K562 (cell line): ENCODE measurements around the gene BTN3A1. TPM values are rescaled to one million over a fixed set of nuclear protein-coding genes. Genes with fewer than 3 reads are reported as not detected.

ENCODE experiments used
- HNRNPUL1 ChIP-seq: fragments of 200-400 bp; formaldehyde crosslinking; IDR thresholded peaks from 2 replicates; pipeline ENCODE4 v1.6.1; 2017; ENCODE audit warnings: low read length
- LARP7 ChIP-seq: fragments of 450-650 bp; IDR thresholded peaks from 2 replicates; pipeline ENCODE4 v1.6.1; 2016
- NCOR1 ChIP-seq: fragments of 450-650 bp; IDR thresholded peaks from 2 replicates; pipeline ENCODE4 v1.6.1; 2016; ENCODE audit warnings: mild to moderate bottlenecking, moderate library complexity
- NR1H2 ChIP-seq: sonication (generic); formaldehyde crosslinking; IDR thresholded peaks from 2 replicates; pipeline ENCODE4 v1.4.0; 2020; ENCODE audit warnings: mild to moderate bottlenecking, missing genetic modification reagents
- SREBF1 ChIP-seq: fragments of 150-350 bp; IDR thresholded peaks from 2 replicates; pipeline ENCODE4 v1.6.1; 2014; ENCODE audit warnings: antibody characterized with exemption, low read depth, low read length, borderline replicate concordance
- ZNF347 ChIP-seq: fragments of 450-650 bp; formaldehyde crosslinking; IDR thresholded peaks from 2 replicates; pipeline ENCODE4 v1.4.0; 2020; ENCODE audit warnings: low read depth, mild to moderate bottlenecking, moderate library complexity
- ZNF785 ChIP-seq: fragments of 250-450 bp; sonication (Bioruptor Pico); IDR thresholded peaks from 2 replicates; pipeline ENCODE4 v1.4.0; 2020; ENCODE audit warnings: mild to moderate bottlenecking
- ZSCAN29 ChIP-seq: fragments of 450-650 bp; IDR thresholded peaks from 2 replicates; pipeline ENCODE4 v1.6.1; 2017
- ZSCAN32 ChIP-seq: fragments of 450-650 bp; formaldehyde crosslinking; IDR thresholded peaks from 2 replicates; pipeline ENCODE4 v1.4.0; 2020; ENCODE audit warnings: mild to moderate bottlenecking, moderate library complexity
- polyA plus RNA-seq, 8 experiments: library from polyadenylated mRNA; depleted of rRNA in 4 of 8; stranded (reverse) in 5 of 8; unstranded in 3 of 8; fragments of >200 nt; fragmentation: Nextera tagmentation in 2 of 8; fragmentation: Illumina TruSeq in 1 of 8; extraction: Ambion mirVana in 2 of 8; extraction: Trizol in 1 of 8; gene quantifications; 2 replicates each; pipeline versions ENCODE4 v1.2.1 to v1.2.3, GENCODE V29; 2011 to 2014; ENCODE audit warnings: inconsistent platforms in 1 of 8, missing spikeins in 1 of 8
- total RNA-seq, 7 experiments: library from RNA; depleted of rRNA in 6 of 7; stranded (reverse); fragments of >200 nt in 6 of 7; fragmentation: Illumina TruSeq in 2 of 7; extraction: Trizol in 2 of 7; gene quantifications; 2 replicates each; pipeline versions ENCODE4 v1.2.1 to v1.2.3, GENCODE V29; 2011 to 2021; ENCODE audit warnings: low replicate concordance in 1 of 7
- TF ChIP-seq, protein P1 (sequence below): fragments of 450-650 bp; IDR thresholded peaks from 2 replicates; pipeline ENCODE4 v1.6.1; 2016; ENCODE audit warnings: low read depth
- TF ChIP-seq, protein P2 (sequence below): fragments of 450-650 bp; formaldehyde crosslinking; IDR thresholded peaks from 2 replicates; pipeline ENCODE4 v1.4.0; 2020; ENCODE audit warnings: mild to moderate bottlenecking, mixed read lengths
- TF ChIP-seq, protein P3 (sequence below), 2 experiments: IDR thresholded peaks in 1 of 2; conservative IDR thresholded peaks in 1 of 2; 2 replicates each; pipeline ENCODE4 v1.6.1; 2016; ENCODE audit warnings: low read depth in 2 of 2, mild to moderate bottlenecking in 1 of 2, missing compliant biosample characterization in 1 of 2, missing genetic modification characterization in 1 of 2, moderate library complexity in 1 of 2
- TF ChIP-seq, protein P4 (sequence below): sonication (generic); formaldehyde crosslinking; IDR thresholded peaks from 2 replicates; pipeline ENCODE4 v1.8.0; 2022; ENCODE audit warnings: mild to moderate bottlenecking, low read depth, missing genetic modification reagents

The BTN3A1 gene
- total and polyA plus RNA-seq, 9 of the 15 experiments (the other 6 are each of a cell fraction or from before 2014, with no cell fraction given), result 0.84 to 8.5 (median 3.9) TPM

DNA sequence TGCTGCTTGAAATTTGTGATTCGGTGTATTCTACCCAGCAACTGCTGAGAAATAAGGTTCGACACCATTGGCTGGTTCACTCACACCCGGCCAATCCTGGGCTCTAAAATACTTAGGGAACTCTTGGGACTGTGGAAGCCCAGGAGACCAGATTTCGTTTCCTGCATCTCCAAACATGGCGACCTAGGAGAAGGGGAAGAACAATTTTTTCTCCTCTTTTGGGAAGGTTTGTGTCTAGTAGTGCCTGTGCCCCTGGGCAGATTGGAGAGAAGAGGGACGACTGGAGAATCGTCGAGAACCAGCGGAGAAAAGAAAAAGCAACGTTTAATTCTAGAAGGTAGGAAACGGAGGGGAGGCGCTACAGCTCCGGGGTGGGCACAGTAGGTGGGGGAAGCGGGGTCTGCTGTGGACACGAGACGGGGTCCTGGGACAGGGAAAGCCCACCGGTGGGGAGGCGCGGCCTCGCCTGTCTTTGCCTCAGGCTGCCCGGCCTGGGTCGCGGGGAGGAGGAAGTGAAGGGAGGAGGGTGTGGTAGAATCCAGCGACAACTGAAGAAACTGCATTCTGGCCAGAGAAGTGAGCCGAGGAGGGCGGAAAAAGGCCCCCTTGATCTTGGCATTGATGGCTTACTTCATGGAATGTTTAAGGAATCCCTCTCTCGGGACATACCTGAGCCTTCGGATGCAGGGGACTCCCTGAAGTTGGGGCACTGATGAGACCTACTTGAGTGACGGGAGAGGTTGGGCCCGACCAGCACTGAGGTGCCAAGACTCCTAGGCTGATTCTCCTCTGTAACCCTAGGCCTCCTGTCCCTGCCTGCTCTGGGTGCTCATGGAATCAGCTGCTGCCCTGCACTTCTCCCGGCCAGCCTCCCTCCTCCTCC is 56.0 kb downstream of the BTN3A1 start, which contains the start of gene BTN2A1 (continued):
- TF ChIP-seq ZSCAN29 (0 out of 2 replicates have a peak, but pooled peaks have one; percentile 34), ZNF347 (no peak), ZSCAN32 (CRISPR knock-in tag) (no peak), NR1H2 (CRISPR knock-in tag) (no peak), SREBF1 (no peak), NCOR1 (no peak), HNRNPUL1 (no peak), LARP7 (0 out of 2 replicates have a peak, but pooled peaks have one; percentile 49), ZNF785 (CRISPR knock-in tag) (no peak)
- TF ChIP-seq, protein P1, sequence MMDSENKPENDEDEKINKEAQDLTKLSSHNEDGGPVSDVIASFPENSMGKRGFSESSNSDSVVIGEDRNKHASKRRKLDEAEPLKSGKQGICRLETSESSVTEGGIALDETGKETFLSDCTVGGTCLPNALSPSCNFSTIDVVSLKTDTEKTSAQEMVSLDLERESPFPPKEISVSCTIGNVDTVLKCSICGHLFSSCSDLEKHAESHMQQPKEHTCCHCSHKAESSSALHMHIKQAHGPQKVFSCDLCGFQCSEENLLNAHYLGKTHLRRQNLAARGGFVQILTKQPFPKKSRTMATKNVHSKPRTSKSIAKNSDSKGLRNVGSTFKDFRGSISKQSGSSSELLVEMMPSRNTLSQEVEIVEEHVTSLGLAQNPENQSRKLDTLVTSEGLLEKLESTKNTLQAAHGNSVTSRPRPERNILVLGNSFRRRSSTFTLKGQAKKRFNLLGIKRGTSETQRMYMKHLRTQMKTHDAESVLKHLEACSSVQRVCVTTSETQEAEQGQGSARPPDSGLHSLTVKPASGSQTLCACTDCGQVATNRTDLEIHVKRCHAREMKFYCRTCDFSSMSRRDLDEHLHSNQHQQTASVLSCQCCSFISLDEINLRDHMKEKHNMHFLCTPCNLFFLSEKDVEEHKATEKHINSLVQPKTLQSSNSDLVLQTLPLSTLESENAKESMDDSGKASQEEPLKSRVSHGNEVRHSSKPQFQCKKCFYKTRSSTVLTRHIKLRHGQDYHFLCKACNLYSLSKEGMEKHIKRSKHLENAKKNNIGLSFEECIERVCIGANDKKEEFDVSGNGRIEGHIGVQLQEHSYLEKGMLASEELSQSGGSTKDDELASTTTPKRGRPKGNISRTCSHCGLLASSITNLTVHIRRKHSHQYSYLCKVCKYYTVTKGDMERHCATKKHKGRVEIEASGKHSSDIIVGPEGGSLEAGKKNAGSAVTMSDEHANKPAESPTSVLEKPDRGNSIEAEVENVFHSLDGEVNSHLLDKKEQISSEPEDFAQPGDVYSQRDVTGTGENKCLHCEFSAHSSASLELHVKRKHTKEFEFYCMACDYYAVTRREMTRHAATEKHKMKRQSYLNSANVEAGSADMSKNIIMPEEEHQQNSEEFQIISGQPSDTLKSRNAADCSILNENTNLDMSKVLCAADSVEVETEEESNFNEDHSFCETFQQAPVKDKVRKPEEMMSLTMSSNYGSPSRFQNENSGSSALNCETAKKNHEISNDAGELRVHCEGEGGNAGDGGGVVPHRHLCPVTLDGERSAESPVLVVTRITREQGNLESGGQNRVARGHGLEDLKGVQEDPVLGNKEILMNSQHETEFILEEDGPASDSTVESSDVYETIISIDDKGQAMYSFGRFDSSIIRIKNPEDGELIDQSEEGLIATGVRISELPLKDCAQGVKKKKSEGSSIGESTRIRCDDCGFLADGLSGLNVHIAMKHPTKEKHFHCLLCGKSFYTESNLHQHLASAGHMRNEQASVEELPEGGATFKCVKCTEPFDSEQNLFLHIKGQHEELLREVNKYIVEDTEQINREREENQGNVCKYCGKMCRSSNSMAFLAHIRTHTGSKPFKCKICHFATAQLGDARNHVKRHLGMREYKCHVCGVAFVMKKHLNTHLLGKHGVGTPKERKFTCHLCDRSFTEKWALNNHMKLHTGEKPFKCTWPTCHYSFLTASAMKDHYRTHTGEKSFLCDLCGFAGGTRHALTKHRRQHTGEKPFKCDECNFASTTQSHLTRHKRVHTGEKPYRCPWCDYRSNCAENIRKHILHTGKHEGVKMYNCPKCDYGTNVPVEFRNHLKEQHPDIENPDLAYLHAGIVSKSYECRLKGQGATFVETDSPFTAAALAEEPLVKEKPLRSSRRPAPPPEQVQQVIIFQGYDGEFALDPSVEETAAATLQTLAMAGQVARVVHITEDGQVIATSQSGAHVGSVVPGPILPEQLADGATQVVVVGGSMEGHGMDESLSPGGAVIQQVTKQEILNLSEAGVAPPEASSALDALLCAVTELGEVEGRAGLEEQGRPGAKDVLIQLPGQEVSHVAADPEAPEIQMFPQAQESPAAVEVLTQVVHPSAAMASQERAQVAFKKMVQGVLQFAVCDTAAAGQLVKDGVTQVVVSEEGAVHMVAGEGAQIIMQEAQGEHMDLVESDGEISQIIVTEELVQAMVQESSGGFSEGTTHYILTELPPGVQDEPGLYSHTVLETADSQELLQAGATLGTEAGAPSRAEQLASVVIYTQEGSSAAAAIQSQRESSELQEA, result peak; percentile 48; the same call in 1 of the 2 replicates
- TF ChIP-seq, protein P2, sequence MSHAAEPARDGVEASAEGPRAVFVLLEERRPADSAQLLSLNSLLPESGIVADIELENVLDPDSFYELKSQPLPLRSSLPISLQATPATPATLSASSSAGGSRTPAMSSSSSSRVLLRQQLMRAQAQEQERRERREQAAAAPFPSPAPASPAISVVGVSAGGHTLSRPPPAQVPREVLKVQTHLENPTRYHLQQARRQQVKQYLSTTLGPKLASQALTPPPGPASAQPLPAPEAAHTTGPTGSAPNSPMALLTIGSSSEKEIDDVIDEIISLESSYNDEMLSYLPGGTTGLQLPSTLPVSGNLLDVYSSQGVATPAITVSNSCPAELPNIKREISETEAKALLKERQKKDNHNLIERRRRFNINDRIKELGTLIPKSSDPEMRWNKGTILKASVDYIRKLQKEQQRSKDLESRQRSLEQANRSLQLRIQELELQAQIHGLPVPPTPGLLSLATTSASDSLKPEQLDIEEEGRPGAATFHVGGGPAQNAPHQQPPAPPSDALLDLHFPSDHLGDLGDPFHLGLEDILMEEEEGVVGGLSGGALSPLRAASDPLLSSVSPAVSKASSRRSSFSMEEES (CRISPR knock-in tag), result no peak
- TF ChIP-seq, protein P3, sequence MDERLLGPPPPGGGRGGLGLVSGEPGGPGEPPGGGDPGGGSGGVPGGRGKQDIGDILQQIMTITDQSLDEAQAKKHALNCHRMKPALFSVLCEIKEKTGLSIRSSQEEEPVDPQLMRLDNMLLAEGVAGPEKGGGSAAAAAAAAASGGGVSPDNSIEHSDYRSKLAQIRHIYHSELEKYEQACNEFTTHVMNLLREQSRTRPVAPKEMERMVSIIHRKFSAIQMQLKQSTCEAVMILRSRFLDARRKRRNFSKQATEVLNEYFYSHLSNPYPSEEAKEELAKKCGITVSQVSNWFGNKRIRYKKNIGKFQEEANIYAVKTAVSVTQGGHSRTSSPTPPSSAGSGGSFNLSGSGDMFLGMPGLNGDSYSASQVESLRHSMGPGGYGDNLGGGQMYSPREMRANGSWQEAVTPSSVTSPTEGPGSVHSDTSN (CRISPR knock-in tag; IDR thresholded peaks at IDR 0.05; ENCODE audit: low read depth), result no peak
- TF ChIP-seq, protein P3 (tag; conservative IDR thresholded peaks at IDR 0.05; ENCODE audit: low read depth), result no peak; the same call in 1 of the 2 replicates
- TF ChIP-seq, protein P4, sequence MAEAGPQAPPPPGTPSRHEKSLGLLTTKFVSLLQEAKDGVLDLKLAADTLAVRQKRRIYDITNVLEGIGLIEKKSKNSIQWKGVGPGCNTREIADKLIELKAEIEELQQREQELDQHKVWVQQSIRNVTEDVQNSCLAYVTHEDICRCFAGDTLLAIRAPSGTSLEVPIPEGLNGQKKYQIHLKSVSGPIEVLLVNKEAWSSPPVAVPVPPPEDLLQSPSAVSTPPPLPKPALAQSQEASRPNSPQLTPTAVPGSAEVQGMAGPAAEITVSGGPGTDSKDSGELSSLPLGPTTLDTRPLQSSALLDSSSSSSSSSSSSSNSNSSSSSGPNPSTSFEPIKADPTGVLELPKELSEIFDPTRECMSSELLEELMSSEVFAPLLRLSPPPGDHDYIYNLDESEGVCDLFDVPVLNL (CRISPR knock-in tag), result no peak
